Adrenal gland (tissue), 5 donors: ENCODE measurements around the gene MT1A.

ENCODE experiments used
- POLR2A ChIP-seq, 2 donors: fragments of 450-650 bp; IDR thresholded peaks; one replicate each; pipeline ENCODE4 v1.6.1; 2017; ENCODE audit warnings: antibody characterized with exemption in 2 of 2, mild to moderate bottlenecking in 2 of 2, moderate library complexity in 1 of 2
- TF ChIP-seq, protein P1 (sequence below), 6 experiments: fragments of 450-650 bp in 4 of 6; fragments of 200-600 bp in 2 of 6; sonication (generic) in 1 of 6; IDR thresholded peaks; 1 replicate in 5 of 6; 2 replicates in 1 of 6; pipeline versions ENCODE4 v1.5.1 to v1.8.0; 2016 to 2021; ENCODE audit warnings: antibody characterized with exemption in 6 of 6, mild to moderate bottlenecking in 2 of 6, moderate library complexity in 1 of 6
- donor health status: DM: no; HTN: no; CAD: no.

DNA sequence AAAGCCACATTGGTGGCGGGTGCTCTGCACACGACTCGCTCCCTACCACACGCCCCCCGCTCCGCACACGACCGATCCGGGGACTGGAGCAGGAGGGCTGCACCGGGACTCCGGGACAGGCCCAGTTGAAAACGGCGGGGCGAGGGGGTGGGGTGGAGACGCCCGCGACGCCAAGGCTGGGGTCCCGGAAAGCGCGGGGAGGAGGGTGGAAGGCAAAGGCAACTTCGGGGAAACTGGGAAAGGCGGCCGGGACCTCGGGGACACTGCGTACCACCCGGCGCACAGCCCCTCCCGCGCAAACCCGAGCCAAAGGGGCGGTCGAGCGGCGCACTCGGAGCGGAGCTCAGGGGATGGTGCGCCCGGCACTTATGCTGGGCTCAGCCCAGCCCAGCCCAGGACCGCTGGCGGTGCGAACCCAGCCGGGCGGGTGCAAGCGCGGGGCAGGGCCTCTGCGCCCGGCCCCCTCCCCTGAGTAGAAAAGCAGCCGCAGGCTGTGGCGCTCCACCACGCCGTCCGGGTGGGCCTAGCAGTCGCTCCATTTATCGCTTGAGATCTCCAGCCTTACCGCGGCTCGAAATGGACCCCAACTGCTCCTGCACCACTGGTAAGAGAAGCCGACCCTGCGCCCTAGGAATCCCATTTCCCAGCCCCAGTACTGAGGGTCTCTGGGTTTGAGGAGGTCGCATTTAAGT lies 6.2 kb upstream of the MT1A start, which contains the start of gene MT1M:
- peak in 1 of 2 donors; percentile 37 for TF ChIP-seq POLR2A (IDR thresholded peaks at IDR 0.05)
- TF ChIP-seq, protein P1, sequence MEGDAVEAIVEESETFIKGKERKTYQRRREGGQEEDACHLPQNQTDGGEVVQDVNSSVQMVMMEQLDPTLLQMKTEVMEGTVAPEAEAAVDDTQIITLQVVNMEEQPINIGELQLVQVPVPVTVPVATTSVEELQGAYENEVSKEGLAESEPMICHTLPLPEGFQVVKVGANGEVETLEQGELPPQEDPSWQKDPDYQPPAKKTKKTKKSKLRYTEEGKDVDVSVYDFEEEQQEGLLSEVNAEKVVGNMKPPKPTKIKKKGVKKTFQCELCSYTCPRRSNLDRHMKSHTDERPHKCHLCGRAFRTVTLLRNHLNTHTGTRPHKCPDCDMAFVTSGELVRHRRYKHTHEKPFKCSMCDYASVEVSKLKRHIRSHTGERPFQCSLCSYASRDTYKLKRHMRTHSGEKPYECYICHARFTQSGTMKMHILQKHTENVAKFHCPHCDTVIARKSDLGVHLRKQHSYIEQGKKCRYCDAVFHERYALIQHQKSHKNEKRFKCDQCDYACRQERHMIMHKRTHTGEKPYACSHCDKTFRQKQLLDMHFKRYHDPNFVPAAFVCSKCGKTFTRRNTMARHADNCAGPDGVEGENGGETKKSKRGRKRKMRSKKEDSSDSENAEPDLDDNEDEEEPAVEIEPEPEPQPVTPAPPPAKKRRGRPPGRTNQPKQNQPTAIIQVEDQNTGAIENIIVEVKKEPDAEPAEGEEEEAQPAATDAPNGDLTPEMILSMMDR (IDR thresholded peaks at IDR 0.05), result no peak
